ENCODE data around the gene SULT4A1.

DNA sequence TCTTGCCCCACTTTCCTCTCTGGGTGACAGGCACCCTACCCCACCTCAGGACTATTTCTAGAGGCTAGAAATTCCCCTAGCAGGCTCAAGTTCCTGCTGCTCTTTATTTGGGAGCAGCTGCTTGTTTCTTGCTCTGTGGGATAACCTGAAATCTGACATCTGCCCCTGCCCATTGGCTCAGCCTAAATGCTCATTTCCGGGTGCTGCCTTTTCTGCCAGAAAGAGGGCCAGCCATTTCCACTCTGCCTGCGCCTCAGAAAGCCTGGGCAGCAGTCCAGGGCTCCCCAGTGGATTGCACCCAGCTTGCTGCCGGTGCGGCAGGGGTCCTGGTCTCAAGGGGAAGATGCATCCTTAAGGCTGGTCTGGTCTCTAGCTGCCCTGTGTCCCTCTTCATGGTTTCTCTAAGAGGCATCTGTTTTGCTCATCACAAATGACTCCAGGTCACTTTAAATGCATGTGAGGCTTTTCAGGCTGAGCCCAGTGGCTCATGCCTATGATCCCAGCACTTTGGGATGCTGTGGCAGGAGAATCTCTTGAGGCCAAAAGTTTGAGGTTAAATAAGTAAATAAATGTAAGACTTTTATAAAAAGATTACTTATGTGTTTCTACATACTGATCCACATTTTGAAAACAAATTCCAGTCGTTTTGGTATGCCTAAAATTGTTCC, 39.8 kb upstream of the SULT4A1 start:
- no peak for TF ChIP-seq CTCF (IDR thresholded peaks at IDR 0.05; ENCODE audit: poor library complexity)
- no peak for TF ChIP-seq EZH2 (IDR thresholded peaks at IDR 0.05; ENCODE audit: borderline replicate concordance)

All from hepatocyte (in vitro differentiated cells).